ENCODE measurements around the gene MKRN1. TPM values are rescaled to one million over a fixed set of nuclear protein-coding genes. Genes with fewer than 3 reads are reported as not detected.

Gene MKRN1
- total RNA-seq, 1 donor from 2014 or later = 38.8 TPM

DNA sequence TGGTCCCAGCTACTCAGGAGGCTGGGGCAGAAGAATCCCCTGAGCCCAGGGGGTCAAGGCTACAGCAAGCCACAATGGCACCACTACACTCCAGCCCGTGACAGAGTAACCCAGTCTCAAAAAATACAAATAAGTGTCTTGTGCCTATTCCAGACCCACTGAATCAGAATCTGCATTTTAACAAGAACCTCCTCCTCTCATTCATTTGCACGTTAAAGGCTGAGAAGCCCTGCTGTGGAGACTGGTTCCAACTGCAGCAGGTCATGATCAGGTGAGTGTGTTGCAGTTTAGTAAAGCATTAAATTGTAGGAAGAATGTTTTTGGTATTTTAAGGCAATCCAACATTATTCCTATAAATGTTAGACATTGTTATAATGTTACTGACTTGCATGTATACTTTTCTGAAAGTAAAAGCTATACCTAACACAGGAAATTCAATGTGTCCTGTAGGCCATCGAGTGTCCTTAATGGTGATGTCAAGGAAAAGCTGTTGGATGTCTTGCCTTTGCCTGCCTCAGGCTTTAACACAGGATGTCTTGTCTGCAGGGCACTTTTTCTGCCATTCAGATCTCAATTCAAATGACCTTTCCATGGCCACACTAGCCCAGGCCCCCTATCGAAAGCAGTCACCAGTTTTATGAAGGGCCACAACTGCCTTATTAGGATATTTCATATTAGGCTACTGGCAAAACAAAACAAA, 30.4 kb downstream of the MKRN1 start:
- TF ChIP-seq POLR2AphosphoS5 (IDR thresholded peaks at IDR 0.05; ENCODE audit: insufficient read depth in 1 of 2, low read depth in 1 of 2) (no peak), POLR2A (IDR thresholded peaks at IDR 0.05) (no peak)
- TF ChIP-seq, protein P1, sequence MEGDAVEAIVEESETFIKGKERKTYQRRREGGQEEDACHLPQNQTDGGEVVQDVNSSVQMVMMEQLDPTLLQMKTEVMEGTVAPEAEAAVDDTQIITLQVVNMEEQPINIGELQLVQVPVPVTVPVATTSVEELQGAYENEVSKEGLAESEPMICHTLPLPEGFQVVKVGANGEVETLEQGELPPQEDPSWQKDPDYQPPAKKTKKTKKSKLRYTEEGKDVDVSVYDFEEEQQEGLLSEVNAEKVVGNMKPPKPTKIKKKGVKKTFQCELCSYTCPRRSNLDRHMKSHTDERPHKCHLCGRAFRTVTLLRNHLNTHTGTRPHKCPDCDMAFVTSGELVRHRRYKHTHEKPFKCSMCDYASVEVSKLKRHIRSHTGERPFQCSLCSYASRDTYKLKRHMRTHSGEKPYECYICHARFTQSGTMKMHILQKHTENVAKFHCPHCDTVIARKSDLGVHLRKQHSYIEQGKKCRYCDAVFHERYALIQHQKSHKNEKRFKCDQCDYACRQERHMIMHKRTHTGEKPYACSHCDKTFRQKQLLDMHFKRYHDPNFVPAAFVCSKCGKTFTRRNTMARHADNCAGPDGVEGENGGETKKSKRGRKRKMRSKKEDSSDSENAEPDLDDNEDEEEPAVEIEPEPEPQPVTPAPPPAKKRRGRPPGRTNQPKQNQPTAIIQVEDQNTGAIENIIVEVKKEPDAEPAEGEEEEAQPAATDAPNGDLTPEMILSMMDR (IDR thresholded peaks at IDR 0.05) = no peak

DNA sequence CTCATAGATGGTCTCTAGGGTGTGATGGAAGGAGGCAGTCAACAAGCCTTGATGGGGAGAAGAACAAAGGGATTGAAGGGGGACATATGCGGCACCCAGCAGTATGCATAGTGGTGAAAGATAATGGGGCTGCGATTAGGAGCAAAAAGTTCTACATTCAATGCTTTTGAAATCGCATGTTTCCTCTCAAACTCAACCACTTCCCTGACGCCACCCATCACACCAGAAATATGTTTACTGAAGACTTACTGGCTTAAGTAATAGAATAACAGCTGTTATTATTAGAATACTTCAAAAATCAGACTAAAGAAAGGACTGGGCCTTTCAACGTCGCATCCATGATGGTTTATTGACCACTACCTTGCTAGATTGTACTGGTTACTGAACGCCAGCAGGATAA, 31.5 kb downstream of the MKRN1 start:
- intact Hi-C loops (cut with DNase I) = no loop called here
- no peak for DNase-seq (ENCODE audit: extremely low spot score in 2 of 2)
- no peaks in the 10 kb centered on the region for H3K27me3 ChIP-seq
- H3K27ac ChIP-seq = no peak overlapping the region
- TF ChIP-seq POLR2AphosphoS5 (IDR thresholded peaks at IDR 0.05; ENCODE audit: insufficient read depth in 1 of 2, low read depth in 1 of 2) = no peak
- TF ChIP-seq POLR2A (IDR thresholded peaks at IDR 0.05) = no peak
- TF ChIP-seq, protein P1 (IDR thresholded peaks at IDR 0.05) = no peak
- no peaks in the 10 kb centered on the region for H3K9me3 ChIP-seq
- H3K4me3 ChIP-seq = no peak overlapping the region
- no peaks in the 10 kb centered on the region for H3K36me3 ChIP-seq
- H3K4me1 ChIP-seq = no peaks in the 10 kb centered on the region

More for the DNA sequence above, 30.4 kb downstream of the MKRN1 start:
- intact Hi-C loops (cut with DNase I) = no loop called here
- no peaks in the 10 kb centered on the region for H3K4me1 ChIP-seq
- H3K4me3 ChIP-seq = no peak overlapping the region
- peaks cover 0 to 9% of the 10 kb centered on the region in 2 donors for H3K36me3 ChIP-seq
- H3K27me3 ChIP-seq = no peaks in the 10 kb centered on the region
- H3K9me3 ChIP-seq = no peaks in the 10 kb centered on the region
- H3K27ac ChIP-seq = no peak overlapping the region
- DNase-seq (ENCODE audit: extremely low spot score in 2 of 2) = no peak

DNA sequence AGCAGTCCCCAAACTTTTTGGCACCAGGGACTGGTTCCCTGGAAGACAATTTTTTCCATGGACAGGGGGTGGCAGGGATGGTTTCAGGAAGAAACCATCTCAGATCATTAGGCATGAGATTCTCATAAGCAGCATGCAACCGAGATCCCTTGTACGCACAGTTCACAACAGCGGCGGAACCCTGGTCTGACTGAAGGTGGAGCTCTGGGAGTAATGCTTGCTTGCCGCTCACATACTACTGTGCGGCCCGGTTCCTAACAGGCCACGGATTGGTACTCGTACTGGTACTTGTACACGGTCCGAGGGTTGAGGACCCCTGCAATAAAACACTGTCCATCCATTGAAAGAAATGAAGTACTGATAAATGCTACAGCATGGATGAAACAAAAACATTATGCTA, 32.8 kb downstream of the MKRN1 start:
- DNase-seq (ENCODE audit: extremely low spot score in 2 of 2) = no peak
- intact Hi-C loops (cut with DNase I) = no loop called here
- Histone ChIP-seq H3K4me1 (no peaks in the 10 kb centered on the region), H3K27ac (no peak overlapping the region), H3K27me3 (no peaks in the 10 kb centered on the region), H3K36me3 (no peaks in the 10 kb centered on the region), H3K9me3 (no peaks in the 10 kb centered on the region), H3K4me3 (no peak overlapping the region)
- no peak for TF ChIP-seq POLR2A (IDR thresholded peaks at IDR 0.05)
- no peak for TF ChIP-seq POLR2AphosphoS5 (IDR thresholded peaks at IDR 0.05; ENCODE audit: insufficient read depth in 1 of 2, low read depth in 1 of 2)
- TF ChIP-seq, protein P1 (IDR thresholded peaks at IDR 0.05) = no peak

DNA sequence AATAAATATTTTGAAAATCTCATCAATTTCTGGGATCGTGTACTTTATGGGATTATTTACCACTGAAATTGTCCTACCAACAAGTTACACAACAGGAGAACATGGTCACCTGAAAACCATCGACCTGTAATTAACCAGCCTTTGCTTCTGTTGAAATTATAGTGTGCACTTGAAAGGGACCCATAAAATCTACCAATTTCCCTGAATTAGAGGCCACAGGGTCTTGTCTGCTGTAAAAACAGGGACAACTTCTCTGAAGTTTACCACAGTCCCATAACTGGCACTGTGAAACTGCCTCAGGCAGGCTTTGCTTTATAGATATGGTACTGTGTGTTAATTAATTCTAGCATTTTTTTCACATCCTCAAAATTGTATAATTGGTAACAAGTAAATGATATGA, 37.8 kb downstream of the MKRN1 start:
- H3K36me3 ChIP-seq = no peaks in the 10 kb centered on the region
- no peaks in the 10 kb centered on the region for H3K27me3 ChIP-seq
- H3K4me1 ChIP-seq = no peaks in the 10 kb centered on the region
- H3K27ac ChIP-seq = no peak overlapping the region
- no peak for DNase-seq (ENCODE audit: extremely low spot score in 2 of 2)
- H3K4me3 ChIP-seq = no peak overlapping the region
- intact Hi-C loops (cut with DNase I) = no loop called here
- no peaks in the 10 kb centered on the region for H3K9me3 ChIP-seq
- TF ChIP-seq POLR2A (IDR thresholded peaks at IDR 0.05) (no peak), POLR2AphosphoS5 (IDR thresholded peaks at IDR 0.05; ENCODE audit: insufficient read depth in 1 of 2, low read depth in 1 of 2) (no peak)
- TF ChIP-seq, protein P1 (IDR thresholded peaks at IDR 0.05) = no peak

DNA sequence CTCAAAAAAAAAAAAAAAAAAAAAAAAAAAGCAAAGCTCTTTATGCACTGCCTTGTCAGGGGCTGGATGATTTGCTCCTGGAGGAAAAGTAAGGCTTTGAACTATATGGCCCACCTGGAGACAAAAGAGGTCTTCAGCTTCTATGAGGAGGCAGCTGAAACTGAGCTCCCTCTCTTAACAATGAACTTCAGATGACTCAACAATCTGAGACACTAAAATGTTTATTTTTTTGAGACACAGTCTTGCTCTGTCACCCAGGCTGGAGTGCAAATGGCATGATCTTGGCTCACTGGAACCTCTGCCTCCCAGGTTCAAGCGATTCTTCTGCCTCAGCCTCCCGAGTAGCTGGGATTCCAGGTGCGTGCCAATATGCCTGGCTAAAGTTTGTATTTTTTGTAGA, 38.7 kb downstream of the MKRN1 start:
- H3K27ac ChIP-seq = no peak overlapping the region
- H3K4me3 ChIP-seq = no peak overlapping the region
- no peaks in the 10 kb centered on the region for H3K27me3 ChIP-seq
- DNase-seq (ENCODE audit: extremely low spot score in 2 of 2) = no peak
- no peak for TF ChIP-seq POLR2AphosphoS5 (IDR thresholded peaks at IDR 0.05; ENCODE audit: insufficient read depth in 1 of 2, low read depth in 1 of 2)
- no peak for TF ChIP-seq POLR2A (IDR thresholded peaks at IDR 0.05)
- TF ChIP-seq, protein P1 (IDR thresholded peaks at IDR 0.05) = no peak
- intact Hi-C loops (cut with DNase I) = no loop called here
- no peaks in the 10 kb centered on the region for H3K4me1 ChIP-seq
- no peaks in the 10 kb centered on the region for H3K36me3 ChIP-seq
- no peaks in the 10 kb centered on the region for H3K9me3 ChIP-seq
